Hematopoietic multipotent progenitor cell treated with erythropoietin and hydrocortisone succinate and interleukin-3 and kit ligand, for 17 days (in vitro differentiated cells): ENCODE results near the gene UBA6.
"Not testable (repeated sequence)": the region's sequence is repeated elsewhere in the genome, so short reads cannot be mapped to it uniquely, and the experiment has no call there.

Experiments
- DNase-seq: peaks from one replicate; pipeline ENCODE4 v3.0.0-alpha.2; 2015; ENCODE audit warnings: low spot score

The UBA6 gene

GRCh38 chr4:67700738-67701516, at the start of gene UBA6:
Gene UBA6, minus strand, starts transcription at chr4:67701155. Its CDS starts 36 bp downstream, at chr4:67701119.
- peak; percentile 93 for DNase-seq

DNA sequence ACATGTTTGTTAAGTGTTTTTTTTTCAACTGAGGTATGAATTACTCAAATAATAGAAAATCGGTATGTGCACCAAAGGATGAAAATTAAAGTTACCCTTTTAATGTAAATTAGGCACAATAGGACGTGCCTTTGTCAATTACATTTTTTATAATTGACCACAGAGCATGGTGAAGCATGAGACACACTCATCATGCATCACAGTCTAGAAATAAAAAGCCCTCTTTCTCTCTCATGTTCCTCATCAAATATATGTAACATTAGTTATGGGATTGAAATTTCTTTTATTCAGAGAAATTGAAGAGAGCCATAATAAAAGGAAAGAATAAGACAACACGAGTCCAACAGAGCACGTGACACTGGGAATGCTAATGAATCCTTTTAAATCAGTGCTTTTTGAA, 49.7 kb upstream of the UBA6 start:
- no peak for DNase-seq

GRCh38 chr4:67749286-67749685, 48.3 kb upstream of the UBA6 start:
- no peak for DNase-seq

DNA sequence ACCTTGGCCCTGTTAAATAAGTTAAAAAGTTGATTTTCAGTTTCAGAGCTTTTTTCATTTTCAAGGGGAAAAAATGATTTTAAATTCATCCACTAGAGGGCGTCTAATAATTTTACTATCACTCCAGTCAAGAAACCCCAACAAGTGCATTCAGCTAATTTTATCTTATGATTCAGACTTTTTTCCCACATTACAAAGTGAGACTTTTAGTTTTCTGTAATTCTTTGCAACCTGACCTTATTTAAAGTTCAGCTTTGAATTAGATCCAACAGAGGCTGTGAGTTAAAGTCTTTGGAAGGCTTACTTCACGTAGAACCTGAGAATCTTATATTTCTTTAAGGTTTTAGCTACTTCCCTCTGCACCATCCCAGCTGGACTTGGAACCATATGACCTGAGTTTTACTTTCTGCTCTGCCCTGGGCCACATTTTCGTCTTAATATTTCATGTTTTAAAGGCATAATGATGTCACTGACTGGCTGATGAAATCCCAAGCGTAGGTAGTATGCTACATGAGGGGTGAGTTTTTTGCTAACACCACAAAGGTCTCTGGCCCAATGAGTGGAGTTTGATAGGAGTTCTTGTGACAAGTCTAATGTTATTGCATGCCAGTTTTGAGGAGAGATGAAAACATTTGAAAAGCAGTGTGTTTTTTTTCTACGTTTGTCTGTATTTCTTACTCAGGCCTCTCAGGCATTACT, 46.0 kb upstream of the UBA6 start:
- DNase-seq, result peak; percentile 59

DNA sequence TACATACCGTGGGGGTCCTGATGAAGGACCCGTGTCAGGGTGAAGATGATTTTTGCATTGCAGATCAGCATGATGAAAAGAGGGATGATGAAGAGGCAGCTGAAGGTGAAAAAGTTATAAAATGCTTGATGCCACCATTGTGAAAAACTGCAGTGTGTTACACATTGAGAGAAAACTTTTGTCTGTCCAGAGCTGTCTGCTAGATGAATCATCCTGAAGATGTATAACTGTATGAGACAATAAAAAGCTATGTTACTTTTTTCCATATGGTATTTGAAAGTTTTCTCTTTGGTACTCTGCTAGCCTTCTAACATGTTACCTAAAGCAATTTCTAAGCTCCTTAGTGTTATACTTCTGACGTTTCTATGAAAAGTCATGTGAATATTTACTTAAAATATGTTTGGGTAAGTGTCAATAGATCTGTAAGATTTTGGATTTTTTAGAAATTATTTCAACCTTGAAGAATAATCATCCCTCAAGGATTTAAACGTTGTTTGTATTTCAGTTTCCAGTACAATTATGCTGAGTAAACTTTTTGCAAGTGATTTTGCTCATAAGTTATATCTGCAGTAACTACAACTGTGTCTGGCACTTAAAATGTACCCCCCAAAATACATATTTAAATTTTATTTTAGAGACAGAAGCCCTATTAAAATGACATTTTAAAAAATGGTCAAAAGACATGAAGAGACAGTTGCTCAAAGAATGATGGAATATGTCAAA, 43.8 kb upstream of the UBA6 start:
- DNase-seq, result no peak

GRCh38 chr4:67743194-67743593, 42.2 kb upstream of the UBA6 start:
- DNase-seq, result no peak

DNA sequence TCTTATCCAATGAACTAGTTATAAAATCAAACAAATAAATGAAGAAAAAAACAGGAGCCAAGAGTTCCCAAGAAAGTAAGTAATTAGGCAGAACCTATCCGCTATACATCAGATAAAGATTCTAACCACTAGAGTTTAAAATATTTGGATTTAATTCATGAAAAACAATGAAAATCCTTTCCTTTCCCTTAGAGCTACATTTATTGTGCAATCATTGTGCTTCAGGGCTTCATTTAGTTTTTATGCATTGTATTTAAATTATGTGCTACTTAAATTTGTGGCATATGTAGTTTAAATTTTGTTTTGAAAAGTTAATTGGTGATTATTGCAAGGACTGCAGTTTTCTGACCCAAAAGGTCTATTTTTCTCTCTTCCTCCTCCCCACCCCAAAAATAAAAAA, 35.3 kb upstream of the UBA6 start:
- DNase-seq, result no peak

GRCh38 chr4:67735325-67735724, 34.4 kb upstream of the UBA6 start:
- no peak for DNase-seq

GRCh38 chr4:67730511-67730910, 29.6 kb upstream of the UBA6 start:
- not testable (repeated sequence) for DNase-seq

GRCh38 chr4:67727124-67727850, 26.3 kb upstream of the UBA6 start:
- no peak for DNase-seq

DNA sequence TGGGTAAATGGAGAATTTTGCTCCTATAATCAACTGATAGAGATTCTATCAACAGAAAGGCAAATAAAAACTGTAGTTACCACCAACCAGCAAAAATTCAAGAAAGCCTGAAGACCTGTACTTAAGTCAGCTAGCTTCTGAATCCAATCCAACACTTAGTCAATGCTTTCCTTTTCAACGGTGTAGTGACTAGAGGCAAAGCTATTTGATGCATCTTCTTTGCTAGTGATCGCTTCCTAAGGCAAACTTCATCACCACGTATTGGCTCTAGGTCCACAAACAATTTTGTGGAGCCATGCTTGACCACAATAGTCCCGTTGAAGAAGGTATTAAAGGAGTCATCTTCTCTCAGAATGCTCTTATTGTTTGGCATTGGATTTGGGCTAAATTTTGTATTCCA, 25.0 kb upstream of the UBA6 start:
- no peak for DNase-seq

- no peak for DNase-seq
Observed at GRCh38 chr4:67725132-67725531, 24.2 kb upstream of the UBA6 start.

DNA sequence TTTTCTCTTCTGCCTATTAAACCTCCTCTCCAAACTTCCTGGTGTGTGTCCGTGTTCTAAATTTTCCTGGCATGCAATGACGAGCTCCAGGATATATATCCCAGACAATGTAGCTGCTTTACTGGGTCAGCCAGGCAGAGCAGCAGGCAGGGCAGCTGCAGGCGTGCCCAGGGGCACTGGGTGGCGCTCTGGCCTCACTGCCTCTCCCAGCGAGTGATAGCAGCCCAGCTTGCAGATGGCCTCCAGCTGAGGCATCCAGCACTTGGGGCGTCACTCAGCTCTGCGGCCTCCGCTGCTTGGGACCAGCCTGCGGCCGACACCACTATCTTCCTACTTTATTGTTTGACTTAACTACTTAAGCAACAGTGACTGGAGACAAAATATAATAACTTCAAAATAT, 23.0 kb upstream of the UBA6 start:
- DNase-seq, result no peak

DNA sequence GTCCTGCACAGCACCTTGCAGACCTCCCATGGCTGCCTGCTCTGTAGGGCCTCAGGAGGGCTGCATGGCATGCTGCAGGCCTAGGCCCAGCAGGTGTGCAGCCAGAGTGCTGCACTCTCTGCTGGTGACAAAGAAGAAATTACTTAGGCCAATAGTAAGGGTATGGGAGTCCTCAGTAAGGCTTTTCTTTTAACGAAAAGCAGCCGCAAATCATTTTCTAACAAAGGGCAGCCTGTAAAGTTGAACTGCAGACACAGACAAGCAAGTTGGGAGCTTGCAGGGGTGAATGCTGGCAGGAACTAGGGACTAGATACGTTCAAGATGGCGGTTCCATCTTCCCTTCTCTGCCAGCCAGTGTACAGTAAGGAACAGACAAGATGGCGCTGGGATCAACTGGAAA, 22.4 kb upstream of the UBA6 start:
- no peak for DNase-seq

- no peak for DNase-seq
Observed at GRCh38 chr4:67721770-67722597, 21.0 kb upstream of the UBA6 start.

GRCh38 chr4:67721315-67721769, 20.4 kb upstream of the UBA6 start:
- no peak for DNase-seq

GRCh38 chr4:67719953-67720617, 19.1 kb upstream of the UBA6 start:
- DNase-seq, result no peak

DNA sequence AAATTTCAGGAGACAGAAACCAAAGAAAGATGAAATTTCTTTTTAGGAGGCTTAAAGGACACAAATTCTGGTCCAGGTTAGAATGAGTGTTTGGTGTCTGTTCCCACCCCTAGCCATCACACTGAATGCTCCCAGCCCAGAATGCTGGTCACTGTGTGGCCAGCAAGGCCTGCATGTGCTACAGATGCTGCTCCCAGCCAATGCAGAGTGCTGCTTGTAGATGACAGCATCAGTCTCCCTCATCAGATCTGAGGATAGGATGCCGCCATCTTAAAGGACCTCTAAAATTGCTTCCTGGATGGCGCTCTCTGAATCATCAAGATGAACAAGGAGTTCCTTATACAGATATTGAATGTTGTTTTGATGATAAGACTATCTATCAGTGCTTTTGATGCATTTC, 17.9 kb upstream of the UBA6 start:
- no peak for DNase-seq

GRCh38 chr4:67717586-67717985, 16.6 kb upstream of the UBA6 start:
- no peak for DNase-seq

DNA sequence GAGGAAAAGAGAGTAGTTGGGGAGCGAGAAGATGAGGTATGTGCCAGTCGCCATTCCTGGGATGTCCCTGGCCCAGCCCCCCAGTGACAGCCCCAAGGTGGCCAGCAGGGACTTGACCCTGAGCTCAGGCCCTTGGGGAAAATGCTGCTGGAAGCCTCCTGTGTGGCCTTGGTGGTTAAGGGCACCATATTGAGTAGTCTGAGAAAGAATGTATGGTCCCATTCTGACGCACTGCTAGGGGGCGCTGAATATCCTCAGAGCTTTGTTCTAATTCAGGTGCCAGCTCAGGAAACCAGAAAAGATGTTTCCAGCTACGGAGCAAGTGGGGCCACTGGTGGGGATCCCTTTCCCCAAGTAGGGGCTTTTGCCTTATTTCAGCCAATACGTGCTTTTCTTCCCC, 14.0 kb upstream of the UBA6 start:
- no peak for DNase-seq

DNA sequence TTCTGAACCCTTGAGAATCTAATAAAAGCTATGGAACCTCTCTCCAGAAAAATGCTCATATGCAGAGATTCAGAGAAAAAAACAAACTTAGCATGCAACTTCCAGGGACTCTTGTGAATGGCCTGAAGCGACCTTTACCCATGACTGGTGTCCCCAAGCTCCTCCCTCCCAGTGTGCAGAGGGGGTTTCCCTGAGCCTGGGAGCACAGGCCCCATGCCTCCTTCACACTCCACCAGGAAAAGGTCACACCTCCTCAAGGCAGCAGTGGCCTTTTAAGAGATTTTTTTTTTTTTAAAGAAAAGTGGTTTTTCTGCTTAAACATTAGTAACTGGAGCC, 13.3 kb upstream of the UBA6 start:
- no peak for DNase-seq
